Measurements from ENCODE around the gene AGAP3. TPM values are rescaled to one million over a fixed set of nuclear protein-coding genes. Genes with fewer than 3 reads are reported as not detected.

The AGAP3 gene
- total RNA-seq, 1 experiment from 2014 or later: 103 TPM

- no peak for DNase-seq (ENCODE audit: low read depth, low spot score)
- H3K9me3 ChIP-seq (ENCODE audit: control insufficient read depth, insufficient read depth, low read depth, low read length): no peaks in the 10 kb centered on the region
- H3K4me3 ChIP-seq (ENCODE audit: low read depth in 2 of 2, low read length in 2 of 2): peak overlapping the region; percentile 20 to 38
- peaks cover 33% of the 10 kb centered on the region for H3K4me1 ChIP-seq (ENCODE audit: control insufficient read depth, insufficient read depth, low read length)
- in situ Hi-C loops (cut with HindIII; ENCODE audit: low pct_unique_long_range_greater_than_20kb, low sequenced_read_pairs) (no loop called here), intact Hi-C loops (cut with micrococcal nuclease; ENCODE audit: unreplicated experiment) (no loop called here)
- BruUV-seq (replicated peaks): no TSS peak
- peak overlapping the region; percentile 76 for H3K27ac ChIP-seq (ENCODE audit: low read length)
- POLR2A ChIA-PET: interaction anchor here (0.5 to 0.7 kb wide), 3 partner anchors 35 to 124 kb away, joined by 3 to 7 read pairs (median 3); partner anchors contain the start of gene ABCB8
- TF ChIP-seq CTCF (IDR thresholded peaks at IDR 0.05): no peak
- CTCF ChIA-PET: interaction anchor here (0.9 kb wide), 1 partner anchor 13 kb away, joined by 3 read pairs; no protein-coding TSS in a partner anchor
- peaks cover 19% of the 10 kb centered on the region for H3K36me3 ChIP-seq (ENCODE audit: control insufficient read depth, insufficient read depth, low read length)
- ATAC-seq: no peak
- no peaks in the 10 kb centered on the region for H3K27me3 ChIP-seq (ENCODE audit: control insufficient read depth, insufficient read depth, low read length)
Measured at GRCh38 chr7:151063212-151063561, 23.1 kb upstream of the AGAP3 start.

GRCh38 chr7:151064454-151064853, 21.8 kb upstream of the AGAP3 start:
- no peak for TF ChIP-seq POLR2AphosphoS5 (IDR thresholded peaks at IDR 0.05; ENCODE audit: low read depth, low read length)
- no peak for TF ChIP-seq REST (IDR thresholded peaks at IDR 0.05; ENCODE audit: insufficient read depth in 1 of 2, low read depth in 2 of 2, low read length in 1 of 2)
- no peak for TF ChIP-seq SIN3A (IDR thresholded peaks at IDR 0.05; ENCODE audit: borderline replicate concordance, insufficient read depth, low read depth, low read length)
- no peak for TF ChIP-seq CTCF (IDR thresholded peaks at IDR 0.05)
- TF ChIP-seq TCF7L2 (IDR thresholded peaks at IDR 0.05; ENCODE audit: low read depth, low read length): no peak
- POLR2A ChIA-PET: no interaction called here
- H3K36me3 ChIP-seq (ENCODE audit: control insufficient read depth, insufficient read depth, low read length): peaks cover 20% of the 10 kb centered on the region
- intact Hi-C loops (cut with micrococcal nuclease; ENCODE audit: unreplicated experiment) (no loop called here), in situ Hi-C loops (cut with HindIII; ENCODE audit: low pct_unique_long_range_greater_than_20kb, low sequenced_read_pairs) (no loop called here)
- H3K4me1 ChIP-seq (ENCODE audit: control insufficient read depth, insufficient read depth, low read length): peaks cover 24% of the 10 kb centered on the region
- H3K27ac ChIP-seq (ENCODE audit: low read length): no peak overlapping the region
- DNase-seq (ENCODE audit: low read depth, low spot score) (no peak), ATAC-seq (no peak)
- CTCF ChIA-PET: no interaction called here
- no peaks in the 10 kb centered on the region for H3K27me3 ChIP-seq (ENCODE audit: control insufficient read depth, insufficient read depth, low read length)
- BruUV-seq (replicated peaks): TSS peak; percentile 38
- H3K9me3 ChIP-seq (ENCODE audit: control insufficient read depth, insufficient read depth, low read depth, low read length): no peaks in the 10 kb centered on the region
- H3K4me3 ChIP-seq (ENCODE audit: low read depth in 2 of 2, low read length in 2 of 2): no peak overlapping the region

- Histone ChIP-seq H3K9me3 (ENCODE audit: control insufficient read depth, insufficient read depth, low read depth, low read length) (no peaks in the 10 kb centered on the region), H3K27ac (ENCODE audit: low read length) (no peak overlapping the region), H3K4me1 (ENCODE audit: control insufficient read depth, insufficient read depth, low read length) (peaks cover 24% of the 10 kb centered on the region), H3K36me3 (ENCODE audit: control insufficient read depth, insufficient read depth, low read length) (peaks cover 20% of the 10 kb centered on the region), H3K4me3 (ENCODE audit: low read depth in 2 of 2, low read length in 2 of 2) (no peak overlapping the region), H3K27me3 (ENCODE audit: control insufficient read depth, insufficient read depth, low read length) (no peaks in the 10 kb centered on the region)
- CTCF ChIA-PET: no interaction called here
- no TSS peak for BruUV-seq (replicated peaks)
- in situ Hi-C loops (cut with HindIII; ENCODE audit: low pct_unique_long_range_greater_than_20kb, low sequenced_read_pairs) (no loop called here), intact Hi-C loops (cut with micrococcal nuclease; ENCODE audit: unreplicated experiment) (no loop called here)
- DNase-seq (ENCODE audit: low read depth, low spot score) (no peak), ATAC-seq (no peak)
- TF ChIP-seq REST (IDR thresholded peaks at IDR 0.05; ENCODE audit: insufficient read depth in 1 of 2, low read depth in 2 of 2, low read length in 1 of 2): no peak
- no peak for TF ChIP-seq CTCF (IDR thresholded peaks at IDR 0.05)
- no peak for TF ChIP-seq POLR2AphosphoS5 (IDR thresholded peaks at IDR 0.05; ENCODE audit: low read depth, low read length)
- no peak for TF ChIP-seq SIN3A (IDR thresholded peaks at IDR 0.05; ENCODE audit: borderline replicate concordance, insufficient read depth, low read depth, low read length)
- no peak for TF ChIP-seq TCF7L2 (IDR thresholded peaks at IDR 0.05; ENCODE audit: low read depth, low read length)
- POLR2A ChIA-PET: no interaction called here
Measured at GRCh38 chr7:151064993-151065392, 21.3 kb upstream of the AGAP3 start.

Data from Panc1 (cell line).